GM19239 (cell line): ENCODE data around the gene PRG2.
"Not testable (repeated sequence)": the region's sequence is repeated elsewhere in the genome, so short reads cannot be mapped to it uniquely, and the experiment has no call there.

ENCODE experiments used
- DNase-seq: peaks from one replicate; pipeline ENCODE4 v3.0.0; 2011; ENCODE audit warnings: low spot score; ENCODE audit not compliant: insufficient read length
- FAIRE-seq: peaks from 2 replicates; lab custom pipeline; 2011; peaks lifted over from hg19 to GRCh38; lab: Jason Lieb, UNC

PRG2 gene

GRCh38 chr11:57353446-57353845 is 37.0 kb downstream of the PRG2 start:
- DNase-seq (no peak), FAIRE-seq (no peak)

GRCh38 chr11:57353036-57353435 is 37.4 kb downstream of the PRG2 start:
- DNase-seq (no peak), FAIRE-seq (no peak)

DNA sequence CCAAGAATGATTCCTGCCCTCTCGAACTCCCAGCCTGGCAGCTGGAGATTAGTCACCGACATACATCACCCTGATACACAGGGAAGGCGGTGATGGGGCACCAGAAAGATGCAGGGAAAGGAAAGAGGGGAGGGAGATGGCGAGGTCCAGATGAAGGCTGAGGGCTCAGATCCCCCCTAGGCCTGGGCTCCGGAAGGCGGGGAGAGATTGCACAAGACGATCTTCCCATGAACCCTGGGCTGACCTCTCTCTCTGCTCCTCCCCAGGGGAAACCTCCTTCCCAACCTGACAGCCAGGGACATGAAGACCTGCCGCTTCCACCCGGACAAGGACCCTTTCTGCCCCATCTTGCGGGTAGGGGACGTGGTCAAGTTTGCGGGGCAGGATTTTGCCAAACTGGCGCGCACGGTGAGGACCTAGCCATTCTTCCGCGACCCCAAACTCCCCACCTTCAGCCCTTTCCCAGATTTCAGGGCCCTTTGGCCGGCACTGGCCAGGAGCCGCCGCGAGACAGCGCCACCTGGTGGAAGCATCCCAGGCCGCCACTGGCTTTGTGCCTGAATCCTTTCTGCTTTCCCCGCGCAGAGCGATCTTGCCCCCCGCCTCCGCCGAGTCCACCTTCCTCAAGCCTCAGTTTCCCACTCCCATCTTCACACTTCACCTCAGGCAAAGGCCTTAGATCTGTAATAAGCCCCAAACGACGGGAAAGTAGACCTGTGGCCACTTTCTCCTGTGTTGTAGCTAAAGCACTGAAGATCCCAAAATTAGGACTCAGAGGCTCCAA is 40.8 kb downstream of the PRG2 start:
- DNase-seq (peak; percentile 52), FAIRE-seq (no peak)

GRCh38 chr11:57348636-57349313 is 41.7 kb downstream of the PRG2 start:
- no peak for FAIRE-seq
- no peak for DNase-seq

DNA sequence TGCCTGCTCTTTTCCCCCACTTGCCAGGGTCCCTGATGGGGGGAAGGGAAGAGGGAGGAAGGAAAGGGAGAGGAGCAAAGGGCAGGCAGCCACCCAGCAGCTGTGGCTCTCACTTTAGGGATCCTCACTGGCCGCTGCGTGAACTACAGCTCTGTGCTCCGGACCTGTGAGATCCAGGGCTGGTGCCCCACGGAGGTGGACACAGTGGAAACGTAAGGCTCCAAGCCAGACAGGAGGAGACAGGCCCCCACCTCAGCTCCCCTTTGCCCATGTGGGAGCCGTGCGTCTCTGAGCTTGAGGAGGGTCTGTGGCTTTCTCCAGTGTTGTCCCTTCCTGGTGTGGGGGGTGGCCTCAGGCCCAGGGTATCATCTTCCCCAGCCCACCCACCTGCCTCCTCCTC is 42.4 kb downstream of the PRG2 start:
- DNase-seq (no peak), FAIRE-seq (no peak)

- FAIRE-seq (no peak), DNase-seq (no peak)
Observed at GRCh38 chr11:57347336-57347735, 43.1 kb downstream of the PRG2 start.

DNA sequence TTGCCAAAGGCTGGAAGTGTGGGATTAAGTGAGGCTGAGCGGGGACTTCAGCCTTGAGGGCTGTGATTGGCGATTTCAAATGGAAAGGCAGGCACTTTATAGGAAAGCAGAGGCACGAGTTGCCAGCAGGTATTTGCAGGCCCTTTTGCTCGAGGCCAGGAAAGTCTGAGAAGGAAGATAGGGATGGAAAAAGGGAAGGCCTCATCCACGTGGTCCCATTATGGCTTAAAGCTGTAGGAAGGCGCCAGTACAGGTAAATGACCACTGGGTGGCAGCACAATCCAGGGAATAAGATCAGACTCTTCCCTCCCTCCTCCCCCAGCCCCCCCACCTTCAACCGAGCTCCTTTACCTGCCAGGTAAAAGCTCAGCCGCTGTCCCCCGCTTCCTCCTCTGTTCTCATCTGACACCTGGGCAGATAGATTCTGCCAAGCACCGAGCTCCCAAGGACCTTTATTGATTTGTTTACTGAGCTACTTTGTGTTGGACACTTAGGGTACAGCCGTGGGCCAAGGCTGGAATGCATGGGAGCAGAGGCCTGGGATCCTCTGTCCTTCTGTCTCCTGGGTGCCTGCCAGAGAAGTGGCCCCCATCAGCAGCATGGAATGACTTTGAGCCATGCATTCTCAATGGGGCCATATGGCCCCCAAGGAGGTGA is 44.8 kb downstream of the PRG2 start:
- FAIRE-seq (peak; percentile 72), DNase-seq (no peak)

DNA sequence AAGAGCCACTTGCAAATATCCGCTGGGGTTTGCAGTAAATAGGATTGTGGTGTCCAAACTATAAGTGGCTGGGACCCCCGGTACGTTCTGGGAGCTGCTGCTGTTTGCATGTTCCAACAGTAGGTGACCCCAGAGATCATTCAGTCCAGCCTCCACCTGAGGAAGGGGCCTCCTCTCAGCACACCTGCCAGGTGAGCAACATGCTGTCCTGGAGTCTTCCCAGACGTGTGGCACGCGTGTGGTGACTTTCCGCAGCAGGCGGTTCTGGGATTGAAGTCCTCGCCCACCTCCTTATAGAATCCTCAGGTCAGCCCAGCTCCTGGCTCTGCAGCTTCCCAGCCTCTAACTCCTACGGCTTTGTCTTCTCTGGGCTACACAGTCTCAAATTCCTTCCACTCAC is 45.6 kb downstream of the PRG2 start:
- FAIRE-seq (no peak), DNase-seq (no peak)

DNA sequence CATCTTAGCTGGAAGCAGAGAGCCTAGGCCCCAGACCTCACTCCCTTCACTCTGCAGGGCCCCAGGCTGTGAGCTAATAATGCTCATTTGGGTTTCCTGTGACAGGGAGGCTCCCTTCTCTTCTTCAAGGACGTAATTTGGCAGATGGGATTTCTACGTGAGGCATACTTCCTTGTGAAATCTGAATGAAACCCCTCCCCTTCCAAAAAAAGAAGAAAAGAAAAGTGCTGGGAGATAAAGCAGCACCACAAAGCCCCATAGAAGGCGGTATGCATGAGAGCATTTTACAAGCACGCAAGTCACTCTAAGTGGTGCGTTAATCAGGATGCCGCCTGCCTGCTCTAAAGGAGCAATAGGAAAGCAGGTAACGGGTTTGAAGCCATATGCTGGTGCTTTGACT is 46.6 kb downstream of the PRG2 start:
- FAIRE-seq: no peak

DNA sequence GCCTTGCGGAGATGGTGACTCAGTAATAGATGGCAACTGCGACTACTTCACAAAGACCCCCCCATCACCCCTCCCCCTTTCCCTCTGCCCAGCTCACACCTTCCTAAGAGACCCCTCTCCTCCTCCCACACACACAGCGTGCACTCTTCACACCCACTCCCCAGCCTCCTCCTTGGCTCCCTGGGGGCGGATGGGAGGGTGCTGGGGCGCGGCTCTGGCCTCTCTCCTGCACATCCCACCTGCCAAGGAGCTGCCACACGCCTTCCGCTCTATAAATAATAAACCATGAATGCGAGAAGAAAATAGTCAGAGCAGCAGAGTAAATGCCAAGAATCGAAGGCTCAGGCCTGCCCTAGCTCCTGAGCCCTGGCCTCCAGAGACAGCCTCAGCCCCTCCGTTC is 47.7 kb downstream of the PRG2 start:
- no peak for FAIRE-seq
- no peak for DNase-seq

More for the DNA sequence above, 46.6 kb downstream of the PRG2 start:
- no peak for DNase-seq

DNA sequence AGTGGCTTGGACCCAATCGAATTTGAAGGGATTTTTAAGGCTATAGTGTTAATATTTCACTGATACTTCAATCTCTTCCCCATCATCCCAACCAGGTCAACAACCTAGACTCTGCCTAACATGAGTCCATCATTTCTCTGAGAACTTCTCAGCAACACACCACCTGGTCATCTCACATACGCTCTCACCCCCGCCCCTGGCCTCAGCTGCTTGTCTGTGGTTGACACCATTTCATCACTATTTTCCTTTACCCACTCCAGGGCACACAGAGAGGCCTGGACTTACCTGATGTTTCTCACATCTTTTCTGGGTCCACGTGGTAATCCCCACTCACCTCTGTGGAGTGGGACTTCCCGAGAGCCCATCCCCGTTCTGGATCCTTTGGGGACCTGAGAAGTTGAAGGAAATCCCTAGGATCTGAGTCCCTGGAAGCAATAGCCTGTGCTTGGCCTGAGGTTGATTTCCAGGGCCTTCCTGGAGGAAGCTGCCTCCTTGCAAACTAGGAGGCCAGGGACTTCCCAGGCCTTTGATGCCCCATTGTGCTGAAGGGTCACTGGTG is 49.1 kb downstream of the PRG2 start:
- no peak for DNase-seq
- no peak for FAIRE-seq

GRCh38 chr11:57340039-57340615 is 50.3 kb downstream of the PRG2 start:
- no peak for DNase-seq
- FAIRE-seq: no peak

DNA sequence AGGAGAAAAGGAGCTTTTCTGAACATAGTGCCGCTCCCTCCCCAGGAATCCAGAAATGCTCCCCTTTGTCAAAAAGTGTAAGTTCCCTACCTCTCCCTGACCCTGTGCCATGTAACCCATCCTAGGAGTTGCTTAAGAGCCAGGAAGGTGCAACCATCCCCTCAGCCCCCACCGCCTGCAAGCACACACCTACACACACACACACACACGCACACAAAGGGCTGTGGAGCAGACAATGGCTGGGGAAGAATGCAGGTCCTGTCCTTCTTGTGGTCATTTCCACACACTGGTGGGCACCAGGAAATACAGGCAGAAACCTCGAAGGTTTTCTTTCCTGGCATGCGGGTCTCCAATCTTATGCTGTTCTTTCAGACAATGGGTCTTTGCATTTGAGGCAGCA is 51.1 kb downstream of the PRG2 start:
- FAIRE-seq (no peak), DNase-seq (no peak)

- no peak for FAIRE-seq
- DNase-seq: no peak
Observed at GRCh38 chr11:57338142-57338541, 52.3 kb downstream of the PRG2 start, which contains the start of gene P2RX3. Gene P2RX3, plus strand, starts transcription at chr11:57338352. Its CDS starts 199 bp downstream, at chr11:57338551.

DNA sequence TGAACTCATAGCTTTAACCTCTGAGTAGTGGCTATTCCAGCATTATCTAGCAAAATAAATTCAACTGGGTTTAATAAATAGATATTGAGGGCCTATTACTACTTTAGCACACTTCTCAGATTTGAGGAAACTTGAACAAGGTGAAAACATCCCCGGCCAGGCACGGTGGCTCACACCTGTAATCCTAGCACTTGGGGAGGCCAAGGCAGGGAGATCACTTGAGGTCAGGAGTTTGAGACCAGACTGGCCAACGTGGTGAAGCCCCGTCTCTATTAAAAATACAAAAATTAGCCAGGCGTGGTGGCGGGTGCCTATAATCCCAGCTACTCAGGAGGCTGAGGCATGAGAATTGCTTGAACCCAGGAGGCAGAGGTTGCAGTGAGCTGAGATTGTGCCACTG is 53.6 kb downstream of the PRG2 start:
- FAIRE-seq, DNase-seq: not testable (repeated sequence)
